Body of pancreas (tissue), 4 donors: ENCODE results near the gene ZFP57. TPM values are rescaled to one million over a fixed set of nuclear protein-coding genes. Genes with fewer than 3 reads are reported as not detected.
"Not testable (repeated sequence)": the region's sequence is repeated elsewhere in the genome, so short reads cannot be mapped to it uniquely, and the experiment has no call there.

Experiments
- ATAC-seq: fragments of 150-250 bp; one replicate; pipeline ENCODE4 v1.9.1; 2016
- DNase-seq, 4 donors: peaks; one replicate each; pipeline ENCODE4 v3.0.0-alpha.2; 2019
- H3K27ac ChIP-seq, 4 donors: fragments of 200-600 bp; sonication (generic); 1 replicate in 3 of 4; 2 replicates in 1 of 4; pipeline versions ENCODE4 v1.5.1 to v1.6.1; 2016 to 2019; ENCODE audit warnings: mild to moderate bottlenecking in 1 of 4, mixed read lengths in 1 of 4, moderate library complexity in 1 of 4
- H3K27me3 ChIP-seq, 2 donors: fragments of 200-600 bp; sonication (generic); one replicate each; pipeline ENCODE4 v1.6.0; 2016; ENCODE audit warnings: mild to moderate bottlenecking in 1 of 2
- H3K36me3 ChIP-seq, 2 donors: fragments of 200-600 bp; sonication (generic); replicated peaks in 1 of 2; 2 replicates each; pipeline ENCODE4 v1.5.1; 2016; ENCODE audit warnings: low read depth in 2 of 2; ENCODE audit not compliant: insufficient read depth in 1 of 2
- H3K4me1 ChIP-seq: fragments of 200-600 bp; sonication (generic); one replicate; pipeline ENCODE4 v1.6.0; 2016
- H3K4me3 ChIP-seq, 2 donors: fragments of 200-600 bp; sonication (generic); 1 replicate in 1 of 2; 2 replicates in 1 of 2; pipeline ENCODE4 v1.5.1; 2016 to 2019
- H3K9me3 ChIP-seq, 3 donors: fragments of 200-600 bp; sonication (generic); 1 replicate in 2 of 3; 2 replicates in 1 of 3; pipeline ENCODE4 v1.5.1; 2016
- CTCF ChIP-seq, 7 experiments: fragments of 450-650 bp in 4 of 7; fragments of 200-600 bp in 3 of 7; sonication (generic) in 3 of 7; IDR thresholded peaks; one replicate each; pipeline ENCODE4 v1.5.1; 2016 to 2019; ENCODE audit warnings: antibody characterized with exemption in 7 of 7
- POLR2A ChIP-seq, 3 donors: fragments of 450-650 bp; IDR thresholded peaks; one replicate each; pipeline ENCODE4 v1.6.1; 2016; ENCODE audit warnings: antibody characterized with exemption in 3 of 3, mild to moderate bottlenecking in 2 of 3
- WGBS, 2 donors: methylation state at CpG; one replicate each; pipeline ENCODE4 v1.1.5; 2017; 5-methylcytosine and 5-hydroxymethylcytosine counted together
- intact Hi-C: fragments of 100-400 bp; cut with DNase I; formaldehyde crosslinking; loops from one replicate; pipeline ENCODE4 v1.15.1; 2023
- total RNA-seq, 2 donors: library from RNA; depleted of rRNA; stranded (reverse); fragments of >200 nt; gene quantifications; one replicate each; pipeline ENCODE4 v1.1.0, GENCODE V29; 2016

ZFP57 gene
- total RNA-seq, 2 donors from 2014 or later, result not detected

GRCh38 chr6:29667158-29667557 is 13.8 kb downstream of the ZFP57 start:
- H3K27me3 ChIP-seq, result no peaks in the 10 kb centered on the region

GRCh38 chr6:29666826-29667130 is 14.2 kb downstream of the ZFP57 start:
- intact Hi-C loops, result no loop called here
- no peaks in the 10 kb centered on the region for H3K9me3 ChIP-seq
- no peak for DNase-seq
- no peaks in the 10 kb centered on the region for H3K27me3 ChIP-seq
- TF ChIP-seq POLR2A (IDR thresholded peaks at IDR 0.05), result no peak
- no peak for TF ChIP-seq CTCF (IDR thresholded peaks at IDR 0.05)
- no peak for ATAC-seq
- H3K27ac ChIP-seq, result no peak overlapping the region
- H3K4me1 ChIP-seq, result no peaks in the 10 kb centered on the region
- WGBS, 2 donors, result 92% methylated on average over 1 of the region's 1 CpG
- no peaks in the 10 kb centered on the region for H3K36me3 ChIP-seq
- H3K4me3 ChIP-seq, result no peak overlapping the region

More at GRCh38 chr6:29667158-29667557, 13.8 kb downstream of the ZFP57 start:
- no peaks in the 10 kb centered on the region for H3K4me1 ChIP-seq
- no peak overlapping the region for H3K4me3 ChIP-seq
- H3K27ac ChIP-seq, result no peak overlapping the region
- no peaks in the 10 kb centered on the region for H3K9me3 ChIP-seq
- no peak for TF ChIP-seq POLR2A (IDR thresholded peaks at IDR 0.05)
- no peak for TF ChIP-seq CTCF (IDR thresholded peaks at IDR 0.05)
- intact Hi-C loops, result no loop called here
- ATAC-seq (no peak), DNase-seq (no peak)
- WGBS, 2 donors, result 43 to 58% methylated on average over 4 to 5 of the region's 5 CpGs
- no peaks in the 10 kb centered on the region for H3K36me3 ChIP-seq

DNA sequence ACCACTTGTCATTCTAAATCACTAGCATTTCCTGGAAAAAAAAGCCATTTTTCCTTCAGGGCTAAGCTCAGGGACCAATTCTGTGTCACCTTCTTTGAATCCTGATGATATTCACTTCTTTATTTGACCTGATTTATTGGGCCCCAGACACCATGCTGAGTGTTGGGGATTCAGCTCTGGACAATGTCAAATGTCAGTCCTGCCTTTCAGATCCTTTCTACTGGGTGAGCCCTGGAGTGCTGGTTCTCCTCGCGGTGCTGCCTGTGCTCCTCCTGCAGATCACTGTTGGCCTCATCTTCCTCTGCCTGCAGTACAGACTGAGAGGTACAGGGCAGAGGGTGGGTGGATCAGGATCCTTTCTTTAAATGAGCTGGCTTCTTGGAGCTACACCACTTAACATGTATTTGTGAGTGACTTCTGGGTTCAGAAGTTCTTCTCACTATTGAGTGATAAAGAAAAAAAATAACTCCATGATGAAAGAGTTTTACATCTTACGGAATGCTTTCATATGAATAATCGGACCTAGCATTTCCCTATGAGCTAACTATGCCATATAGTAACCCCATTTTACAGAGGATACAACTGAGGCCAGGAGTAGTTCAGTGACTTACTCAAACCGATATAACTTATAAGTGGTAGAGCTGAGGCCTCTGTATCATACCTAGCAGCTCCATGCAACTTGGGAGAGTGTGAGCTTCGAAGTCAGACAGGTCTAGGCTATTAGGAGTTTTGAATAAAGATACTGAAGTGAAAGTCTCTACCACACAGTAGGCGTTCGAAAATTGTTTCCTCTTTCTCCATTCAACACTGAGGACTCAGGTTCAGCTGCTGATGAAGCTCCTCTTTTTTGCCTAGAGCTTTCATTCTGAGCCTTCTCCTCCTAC is 14.8 kb downstream of the ZFP57 start:
- ATAC-seq (no peak), DNase-seq (no peak)
- TF ChIP-seq POLR2A (IDR thresholded peaks at IDR 0.05), result no peak
- no peak for TF ChIP-seq CTCF (IDR thresholded peaks at IDR 0.05)
- intact Hi-C loops, result no loop called here
- Histone ChIP-seq H3K4me3 (no peak overlapping the region), H3K4me1 (no peaks in the 10 kb centered on the region), H3K36me3 (no peaks in the 10 kb centered on the region), H3K27ac (no peak overlapping the region), H3K9me3 (no peaks in the 10 kb centered on the region), H3K27me3 (no peaks in the 10 kb centered on the region)
- 58 to 61% methylated on average over 8 of the region's 8 CpGs for WGBS, 2 donors

DNA sequence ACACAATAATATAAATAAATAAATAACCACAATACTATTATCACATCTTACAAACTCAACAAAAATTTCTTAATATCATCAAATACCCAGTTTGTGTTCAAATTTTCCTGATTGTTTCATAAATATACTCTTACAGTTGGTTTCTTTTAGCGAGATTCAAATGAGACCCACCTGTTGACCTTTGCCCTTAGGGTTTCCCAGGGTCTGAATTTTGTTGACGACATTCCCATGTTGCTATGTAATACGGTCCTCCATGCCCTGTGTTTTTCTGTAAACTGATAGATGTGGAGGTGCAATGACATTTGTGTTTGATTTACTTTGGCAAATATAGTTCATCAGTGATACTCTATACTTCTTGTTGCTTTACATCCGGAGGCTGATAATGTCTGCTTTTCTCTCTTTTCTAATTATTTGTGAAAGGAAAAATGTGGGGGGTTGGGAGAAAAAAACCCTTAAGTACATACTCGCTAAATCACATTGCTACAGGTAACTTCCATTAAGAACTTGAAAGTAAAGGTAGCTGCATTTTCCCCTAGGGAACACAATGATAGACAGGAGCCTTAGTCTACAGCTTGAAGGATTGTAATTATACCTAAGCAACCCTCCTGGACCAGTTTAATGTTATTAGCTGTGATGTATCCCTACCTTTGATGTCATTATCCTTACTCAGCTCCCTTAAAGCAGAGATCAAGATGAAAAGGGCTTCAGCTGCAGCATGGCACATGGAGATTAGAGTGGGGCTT is 17.5 kb downstream of the ZFP57 start:
- 15 to 24% methylated on average over 5 of the region's 5 CpGs for WGBS, 2 donors
- no peaks in the 10 kb centered on the region for H3K9me3 ChIP-seq
- H3K27ac ChIP-seq, result no peak overlapping the region
- intact Hi-C loops, result no loop called here
- ATAC-seq (no peak), DNase-seq (no peak)
- no peak overlapping the region for H3K4me3 ChIP-seq
- no peaks in the 10 kb centered on the region for H3K27me3 ChIP-seq
- no peaks in the 10 kb centered on the region for H3K36me3 ChIP-seq
- no peaks in the 10 kb centered on the region for H3K4me1 ChIP-seq
- no peak for TF ChIP-seq CTCF (IDR thresholded peaks at IDR 0.05)
- no peak for TF ChIP-seq POLR2A (IDR thresholded peaks at IDR 0.05)

DNA sequence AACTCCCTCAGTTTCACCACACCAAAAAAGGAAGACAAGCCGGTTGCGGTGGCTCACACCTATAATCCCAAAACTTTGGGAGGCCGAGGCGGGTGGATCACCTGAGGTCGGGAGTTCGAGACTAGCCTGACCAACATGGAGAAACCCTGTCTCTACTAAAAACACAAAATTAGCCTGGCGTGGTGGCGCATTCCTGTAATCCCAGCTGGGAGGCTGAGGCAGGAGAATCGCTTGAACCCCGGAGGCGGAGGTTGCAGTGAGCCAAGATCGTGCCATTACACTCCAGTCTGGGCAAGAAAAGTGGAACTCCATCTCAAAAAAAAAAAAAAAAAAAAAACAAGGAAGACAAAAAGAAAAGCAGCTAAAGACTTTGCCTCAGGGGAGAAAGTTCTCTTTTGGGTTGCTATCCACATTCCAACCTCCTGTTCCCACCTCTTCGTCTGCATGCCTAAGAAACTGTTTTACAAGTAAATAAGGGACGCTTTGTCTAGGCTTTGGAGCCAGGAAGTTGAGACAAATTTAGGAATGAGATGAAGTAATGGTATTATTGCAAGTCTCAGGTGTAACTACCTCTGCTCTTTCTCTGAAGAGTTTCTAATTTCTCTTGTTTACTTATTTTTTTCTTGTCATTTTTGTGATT is 19.3 kb downstream of the ZFP57 start:
- intact Hi-C loops, H3K36me3 ChIP-seq, H3K4me3 ChIP-seq, DNase-seq, H3K4me1 ChIP-seq, H3K27ac ChIP-seq, ATAC-seq, H3K27me3 ChIP-seq, H3K9me3 ChIP-seq: not testable (repeated sequence)
- WGBS, 2 donors, result 27 to 40% methylated on average over 14 of the region's 14 CpGs
